Measurements from ENCODE around the gene TMEM150B. TPM values are rescaled to one million over a fixed set of nuclear protein-coding genes. Genes with fewer than 3 reads are reported as not detected.

The TMEM150B gene
- total and polyA plus RNA-seq, 10 donors: 1.7 to 34.1 (median 7.8) TPM

- TF ChIP-seq POLR2AphosphoS5 (IDR thresholded peaks at IDR 0.05): no peak
- TF ChIP-seq CTCF (IDR thresholded peaks at IDR 0.05 in 8 of 11, conservative IDR thresholded peaks at IDR 0.05 in 3 of 11): no peak
- no peak for TF ChIP-seq POLR2A (IDR thresholded peaks at IDR 0.05)
- Histone ChIP-seq H3K4me3 (peak within 1 kb of the TSS in 6 of 8 donors; percentile 11 to 61 (median 23)), H3K4me1 (peaks cover 0 to 30% (median 17%) of the 10 kb centered on the region in 6 donors), H3K27ac (no peak within 1 kb of the TSS), H3K27me3 (replicated peaks in 1 of 7) (peaks cover 5 to 95% (median 62%) of the 10 kb centered on the region in 7 donors), H3K9me3 (no peaks in the 10 kb centered on the region), H3K36me3 (no peaks in the 10 kb centered on the region)
- intact Hi-C loops (cut with DNase I; ENCODE audit: low total_unique reads): no loop called here
- DNase-seq: no peak
- WGBS, 5 donors: 7 to 17% (median 8%) methylated on average over 22 to 32 of the region's 32 CpGs
Observed at GRCh38 chr19:55370305-55370988, 45.3 kb upstream of the TMEM150B start, which contains the start of gene IL11. TSS of gene IL11 (minus strand) at chr19:55370463. CDS start at chr19:55370310, 153 bp downstream.

GRCh38 chr19:55369653-55370304, 44.6 kb upstream of the TMEM150B start:
- Histone ChIP-seq H3K36me3 (no peaks in the 10 kb centered on the region), H3K4me3 (peak overlapping the region in 5 of 8 donors; percentile 10 to 61 (median 23)), H3K4me1 (peaks cover 0 to 30% (median 17%) of the 10 kb centered on the region in 6 donors), H3K9me3 (no peaks in the 10 kb centered on the region), H3K27ac (no peak overlapping the region), H3K27me3 (replicated peaks in 1 of 7) (peaks cover 5 to 91% (median 59%) of the 10 kb centered on the region in 7 donors)
- 0 to 5% (median 1%) methylated on average over 23 to 58 of the region's 59 CpGs for WGBS, 5 donors
- no peak for DNase-seq
- intact Hi-C loops (cut with DNase I; ENCODE audit: low total_unique reads): no loop called here
- TF ChIP-seq POLR2A (IDR thresholded peaks at IDR 0.05) (no peak), CTCF (IDR thresholded peaks at IDR 0.05 in 8 of 11, conservative IDR thresholded peaks at IDR 0.05 in 3 of 11) (no peak), POLR2AphosphoS5 (IDR thresholded peaks at IDR 0.05) (no peak)

- TF ChIP-seq POLR2AphosphoS5 (IDR thresholded peaks at IDR 0.05) (no peak), POLR2A (IDR thresholded peaks at IDR 0.05) (no peak), CTCF (IDR thresholded peaks at IDR 0.05 in 8 of 11, conservative IDR thresholded peaks at IDR 0.05 in 3 of 11) (no peak)
- Histone ChIP-seq H3K36me3 (no peaks in the 10 kb centered on the region), H3K27me3 (replicated peaks in 1 of 7) (peaks cover 5 to 84% (median 55%) of the 10 kb centered on the region in 7 donors), H3K4me3 (peak overlapping the region in 6 of 8 donors; percentile 9 to 61 (median 16)), H3K27ac (no peak overlapping the region), H3K4me1 (peaks cover 0 to 23% (median 15%) of the 10 kb centered on the region in 6 donors), H3K9me3 (no peaks in the 10 kb centered on the region)
- no peak for DNase-seq
- intact Hi-C loops (cut with DNase I; ENCODE audit: low total_unique reads): no loop called here
- WGBS, 5 donors: 13 to 27% (median 20%) methylated on average over 18 to 54 of the region's 54 CpGs
Observed at GRCh38 chr19:55368701-55369563, 43.8 kb upstream of the TMEM150B start.
